ENCODE results near the gene GMPR.

The GMPR gene

GRCh38 chr6:16238057-16238962 lies at the start of gene GMPR:
GMPR (plus strand) TSS chr6:16238587; CDS start chr6:16238694, 107 bp downstream.
- DNase-seq (ENCODE audit: low read depth), result no peak

- DNase-seq (ENCODE audit: low read depth), result no peak
Observed at GRCh38 chr6:16190214-16190613, 48.2 kb upstream of the GMPR start.

- no peak for DNase-seq (ENCODE audit: low read depth)
Observed at GRCh38 chr6:16196260-16196983, 42.0 kb upstream of the GMPR start.

GRCh38 chr6:16196984-16197546 lies 41.3 kb upstream of the GMPR start:
- no peak for DNase-seq (ENCODE audit: low read depth)

GRCh38 chr6:16198061-16198705 lies 40.2 kb upstream of the GMPR start:
- DNase-seq (ENCODE audit: low read depth), result no peak

- DNase-seq (ENCODE audit: low read depth), result no peak
Observed at GRCh38 chr6:16199804-16200203, 38.6 kb upstream of the GMPR start.

GRCh38 chr6:16200321-16200883 lies 38.0 kb upstream of the GMPR start:
- no peak for DNase-seq (ENCODE audit: low read depth)

- DNase-seq (ENCODE audit: low read depth), result no peak
Observed at GRCh38 chr6:16201706-16202105, 36.7 kb upstream of the GMPR start.

- no peak for DNase-seq (ENCODE audit: low read depth)
Observed at GRCh38 chr6:16204653-16205376, 33.6 kb upstream of the GMPR start.

GRCh38 chr6:16205377-16206144 lies 32.8 kb upstream of the GMPR start:
- no peak for DNase-seq (ENCODE audit: low read depth)

- no peak for DNase-seq (ENCODE audit: low read depth)
Observed at GRCh38 chr6:16206595-16207037, 31.8 kb upstream of the GMPR start.

GRCh38 chr6:16208989-16209388 lies 29.4 kb upstream of the GMPR start:
- DNase-seq (ENCODE audit: low read depth), result no peak

- no peak for DNase-seq (ENCODE audit: low read depth)
Observed at GRCh38 chr6:16209539-16209938, 28.8 kb upstream of the GMPR start.

- DNase-seq (ENCODE audit: low read depth), result no peak
Observed at GRCh38 chr6:16212276-16212675, 26.1 kb upstream of the GMPR start.

GRCh38 chr6:16216501-16217155 lies 21.8 kb upstream of the GMPR start:
- no peak for DNase-seq (ENCODE audit: low read depth)

- no peak for DNase-seq (ENCODE audit: low read depth)
Observed at GRCh38 chr6:16217156-16217721, 21.1 kb upstream of the GMPR start.

- DNase-seq (ENCODE audit: low read depth), result no peak
Observed at GRCh38 chr6:16222826-16223225, 15.6 kb upstream of the GMPR start.

GRCh38 chr6:16223362-16223761 lies 15.0 kb upstream of the GMPR start:
- DNase-seq (ENCODE audit: low read depth), result no peak

GRCh38 chr6:16224409-16224808 lies 14.0 kb upstream of the GMPR start:
- DNase-seq (ENCODE audit: low read depth), result peak; percentile 81
